ENCODE results near the gene ADIPOR2.

Gene ADIPOR2

DNA sequence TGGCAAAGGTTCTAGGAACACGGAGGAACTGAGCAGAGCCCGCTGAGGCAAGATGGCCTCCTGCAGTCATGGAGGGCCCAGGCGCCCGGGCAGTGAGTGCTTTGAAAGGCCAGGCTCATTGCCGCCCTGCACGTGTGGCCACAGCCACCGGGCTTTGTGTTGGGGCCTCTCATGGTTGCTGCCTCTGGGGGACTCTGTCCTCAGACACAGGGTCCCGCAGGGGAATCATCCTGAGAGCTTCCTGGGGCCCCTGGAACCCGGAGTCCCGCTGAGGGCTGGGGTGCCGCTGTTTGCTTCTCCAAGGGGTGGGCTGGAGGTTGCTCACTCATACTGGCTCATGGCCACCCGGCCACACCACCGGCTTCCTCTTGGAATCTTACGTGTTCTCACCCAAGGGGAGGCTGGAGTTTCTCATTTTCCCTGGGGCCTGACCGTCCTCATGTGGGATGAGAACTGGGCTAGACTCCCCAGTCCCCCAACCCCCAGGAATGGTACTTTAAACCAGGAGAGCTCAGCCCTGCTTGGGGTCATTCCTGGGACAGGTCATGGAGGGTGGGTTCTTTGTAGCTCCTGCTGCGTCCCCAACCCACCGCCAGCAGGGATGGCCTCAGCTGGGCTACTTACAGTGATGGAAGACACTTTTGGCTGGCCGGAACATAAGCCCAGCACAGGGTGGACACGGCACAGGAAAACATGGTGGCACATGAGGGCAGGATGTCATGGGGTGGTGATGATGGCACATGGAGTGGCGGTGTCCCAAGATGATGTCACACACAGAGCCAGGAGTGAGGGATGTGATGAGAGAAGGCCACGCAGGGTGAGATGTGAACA, 108.4 kb downstream of the ADIPOR2 start:
- DNase-seq (ENCODE audit: low spot score), result no peak

GRCh38 chr12:1799882-1800400, 109.1 kb downstream of the ADIPOR2 start:
- no peak for DNase-seq (ENCODE audit: low spot score)

GRCh38 chr12:1800401-1801302, 109.8 kb downstream of the ADIPOR2 start:
- no peak for DNase-seq (ENCODE audit: low spot score)

GRCh38 chr12:1801303-1801975, 110.6 kb downstream of the ADIPOR2 start:
- DNase-seq (ENCODE audit: low spot score), result no peak

GRCh38 chr12:1803736-1804135, 112.9 kb downstream of the ADIPOR2 start:
- no peak for DNase-seq (ENCODE audit: low spot score)

- peak; percentile 80 for DNase-seq (ENCODE audit: low spot score)
These were observed 113.9 kb downstream of the ADIPOR2 start for GRCh38 chr12:1804545-1805332.

GRCh38 chr12:1805441-1806081, 114.7 kb downstream of the ADIPOR2 start:
- no peak for DNase-seq (ENCODE audit: low spot score)

- no peak for DNase-seq (ENCODE audit: low spot score)
These were observed 115.6 kb downstream of the ADIPOR2 start for GRCh38 chr12:1806301-1807086.

DNA sequence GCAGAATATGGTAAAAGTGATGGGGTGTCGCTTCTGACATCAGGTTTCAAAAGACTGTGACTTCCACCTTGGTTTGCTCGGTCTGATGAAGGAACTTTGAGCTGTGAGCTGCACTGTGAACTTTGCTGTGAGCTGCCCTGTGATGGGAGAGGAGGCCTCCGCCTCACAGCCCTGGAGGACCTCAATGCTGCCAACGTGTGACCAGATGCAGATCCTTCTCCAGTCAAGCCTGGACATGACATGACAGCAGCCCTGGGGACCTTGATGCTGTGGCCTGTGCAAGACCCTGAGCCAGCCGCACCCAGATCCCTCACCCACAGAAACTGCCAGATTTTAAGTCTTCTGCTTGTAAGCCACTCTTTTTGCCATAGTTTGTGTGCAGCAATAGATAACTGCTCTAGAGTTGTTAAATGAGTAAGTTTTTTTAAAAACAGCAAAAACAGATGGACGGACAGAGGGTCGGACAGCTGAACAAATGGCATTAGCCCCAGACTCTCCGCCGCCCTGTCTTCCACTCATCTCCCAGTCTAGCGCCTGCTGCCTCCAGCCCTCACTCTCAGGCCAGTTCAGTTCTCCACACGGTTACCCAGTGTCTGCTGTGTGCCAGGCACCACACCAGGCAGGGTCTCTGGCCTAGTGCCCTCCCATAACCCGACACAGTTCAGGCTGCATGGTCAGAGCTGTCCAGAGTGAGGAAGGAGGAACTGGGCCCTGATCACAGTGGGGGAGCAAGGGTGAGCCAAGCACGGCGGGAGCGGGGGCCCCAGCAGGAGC, 116.4 kb downstream of the ADIPOR2 start:
- no peak for DNase-seq (ENCODE audit: low spot score)

GRCh38 chr12:1808036-1808797, 117.3 kb downstream of the ADIPOR2 start:
- DNase-seq (ENCODE audit: low spot score), result no peak

DNA sequence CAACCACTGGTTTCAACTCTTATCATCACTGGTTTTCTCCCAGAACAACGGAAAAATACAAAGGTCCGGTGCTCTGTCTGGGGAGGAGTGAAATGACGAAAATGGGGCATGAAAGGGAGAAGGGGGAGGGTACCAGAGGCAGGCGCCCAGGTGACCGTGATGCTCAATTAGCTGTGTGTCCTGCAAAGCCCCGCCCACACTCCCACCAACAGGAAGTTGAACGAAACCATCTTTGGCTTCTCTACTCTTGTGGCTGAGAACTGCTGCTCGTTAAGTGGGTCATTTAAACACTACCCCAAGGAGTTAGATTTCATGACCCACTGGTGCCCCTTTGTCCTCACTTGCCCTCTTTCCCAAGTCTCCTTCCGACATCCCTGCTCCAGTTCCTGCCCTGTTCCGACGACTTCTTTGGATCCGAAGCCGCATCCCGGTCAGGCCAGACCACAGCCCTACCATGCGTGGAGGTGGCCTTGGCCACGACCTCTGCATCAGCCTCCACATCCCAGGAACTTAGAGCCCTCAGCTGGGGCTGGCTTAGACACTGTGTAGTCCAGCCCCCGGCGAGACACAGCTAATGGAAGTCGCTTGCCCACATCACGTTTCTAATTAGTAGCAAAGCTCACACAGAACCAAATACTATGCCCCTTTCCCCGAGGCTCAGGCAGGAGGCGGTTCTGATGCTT, 118.1 kb downstream of the ADIPOR2 start:
- no peak for DNase-seq (ENCODE audit: low spot score)

GRCh38 chr12:1809591-1810190, 118.8 kb downstream of the ADIPOR2 start:
- DNase-seq (ENCODE audit: low spot score), result no peak

DNA sequence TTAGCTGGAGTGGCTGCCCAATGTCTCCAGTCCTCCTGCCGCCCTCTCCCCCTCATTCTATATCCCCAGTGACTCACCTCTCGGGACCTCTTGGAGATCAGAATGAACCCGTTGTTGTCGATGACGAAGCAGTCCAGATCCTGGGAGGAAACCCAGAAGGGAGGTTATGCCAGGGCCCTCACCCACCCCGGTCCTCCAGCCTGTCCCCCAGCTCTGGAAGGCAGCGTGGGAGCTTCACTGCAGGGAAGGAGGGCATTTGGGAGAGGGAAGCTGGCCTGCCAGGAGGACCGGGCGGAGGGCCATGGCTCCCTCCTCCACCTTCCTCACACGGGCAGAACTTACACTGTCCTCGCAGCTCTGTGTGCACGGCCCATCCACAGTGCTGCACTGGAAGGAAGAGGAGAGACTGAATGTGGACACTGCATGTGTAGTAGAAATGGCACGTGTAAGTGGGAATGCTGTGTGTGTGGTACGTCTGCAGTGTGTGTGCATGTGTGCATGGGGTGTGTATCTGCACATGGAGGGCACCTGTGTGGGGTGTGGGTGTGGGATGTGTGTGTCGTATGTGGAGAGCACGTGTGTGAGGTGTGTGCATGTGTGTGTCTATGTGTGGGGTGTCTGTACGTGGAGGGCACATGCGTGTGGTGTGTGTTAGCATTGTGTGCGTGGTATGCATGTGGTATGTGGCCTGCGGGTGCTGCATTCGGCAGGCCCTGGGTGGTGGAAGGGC, 119.5 kb downstream of the ADIPOR2 start:
- no peak for DNase-seq (ENCODE audit: low spot score)

- DNase-seq (ENCODE audit: low spot score), result no peak
These were observed 120.0 kb downstream of the ADIPOR2 start for GRCh38 chr12:1810931-1811280.

GRCh38 chr12:1811281-1811947, 120.5 kb downstream of the ADIPOR2 start:
- no peak for DNase-seq (ENCODE audit: low spot score)

GRCh38 chr12:1811948-1812291, 121.0 kb downstream of the ADIPOR2 start:
- no peak for DNase-seq (ENCODE audit: low spot score)
